ENCODE results near the gene ITGA8.

DNA sequence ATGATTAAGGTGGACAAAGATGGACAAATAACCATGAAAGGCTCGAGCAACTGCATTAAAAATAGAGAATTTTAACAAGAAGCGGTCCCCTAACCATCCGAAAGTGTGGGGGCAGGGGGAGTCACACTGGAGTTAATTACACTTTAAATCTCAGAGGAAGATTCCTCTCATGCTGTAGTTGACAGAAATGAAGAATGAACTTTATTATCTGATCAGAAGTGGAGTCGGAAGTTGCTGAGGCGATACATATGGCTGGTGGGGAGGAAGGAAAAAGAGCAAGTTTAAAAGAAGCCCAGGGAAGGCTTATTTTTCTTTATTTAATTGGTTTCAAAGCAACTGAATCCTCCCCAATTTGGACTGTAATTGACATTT is 246.3 kb downstream of the ITGA8 start:
- TF ChIP-seq, protein P1, sequence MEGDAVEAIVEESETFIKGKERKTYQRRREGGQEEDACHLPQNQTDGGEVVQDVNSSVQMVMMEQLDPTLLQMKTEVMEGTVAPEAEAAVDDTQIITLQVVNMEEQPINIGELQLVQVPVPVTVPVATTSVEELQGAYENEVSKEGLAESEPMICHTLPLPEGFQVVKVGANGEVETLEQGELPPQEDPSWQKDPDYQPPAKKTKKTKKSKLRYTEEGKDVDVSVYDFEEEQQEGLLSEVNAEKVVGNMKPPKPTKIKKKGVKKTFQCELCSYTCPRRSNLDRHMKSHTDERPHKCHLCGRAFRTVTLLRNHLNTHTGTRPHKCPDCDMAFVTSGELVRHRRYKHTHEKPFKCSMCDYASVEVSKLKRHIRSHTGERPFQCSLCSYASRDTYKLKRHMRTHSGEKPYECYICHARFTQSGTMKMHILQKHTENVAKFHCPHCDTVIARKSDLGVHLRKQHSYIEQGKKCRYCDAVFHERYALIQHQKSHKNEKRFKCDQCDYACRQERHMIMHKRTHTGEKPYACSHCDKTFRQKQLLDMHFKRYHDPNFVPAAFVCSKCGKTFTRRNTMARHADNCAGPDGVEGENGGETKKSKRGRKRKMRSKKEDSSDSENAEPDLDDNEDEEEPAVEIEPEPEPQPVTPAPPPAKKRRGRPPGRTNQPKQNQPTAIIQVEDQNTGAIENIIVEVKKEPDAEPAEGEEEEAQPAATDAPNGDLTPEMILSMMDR (IDR thresholded peaks at IDR 0.05): no peak
- TF ChIP-seq POLR2A (IDR thresholded peaks at IDR 0.05): no peak
- no peak for TF ChIP-seq EP300 (IDR thresholded peaks at IDR 0.05)

Measured in ovary (tissue), 3 donors.